HG02840 (cell line): ENCODE data around the gene NDST4.

Experiments
- ATAC-seq: cut with Tn5 transposase; IDR thresholded peaks from one replicate; pipeline ENCODE4 v1.9.1; 2021; ENCODE audit warnings: mild to moderate bottlenecking, moderate library complexity, moderate number of reproducible peaks; ENCODE audit not compliant: unreplicated experiment, low FRiP score

NDST4 gene

DNA sequence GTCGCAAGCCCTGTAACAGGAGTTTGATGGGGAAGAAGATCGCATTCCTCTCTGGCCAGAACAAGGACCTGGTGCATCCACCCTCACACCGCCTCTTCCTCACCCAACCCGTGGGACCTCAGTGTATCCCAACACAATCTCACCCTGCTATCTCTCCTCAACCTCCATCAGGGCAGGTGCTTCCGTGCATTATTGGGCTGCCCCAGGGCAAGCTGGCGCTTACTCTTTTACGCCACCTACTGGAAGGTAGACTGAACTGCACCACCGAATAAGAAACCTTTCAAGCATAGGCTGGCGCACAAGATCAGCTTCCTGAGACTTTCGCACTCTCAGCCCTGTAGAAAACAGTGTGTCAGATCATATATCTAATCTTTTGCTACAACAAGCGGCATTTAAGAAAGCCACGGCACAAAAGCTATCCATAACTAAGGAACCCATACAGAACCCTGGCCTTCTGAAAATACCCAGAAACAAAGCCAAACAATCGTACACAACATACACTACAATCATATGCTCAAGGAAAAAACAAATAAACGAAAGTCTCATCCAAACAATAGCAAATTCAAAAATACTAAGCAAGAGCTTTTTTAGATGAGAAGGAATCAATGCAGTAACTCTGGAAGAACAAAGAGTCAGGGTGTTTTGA, 305.5 kb downstream of the NDST4 start:
- ATAC-seq, result peak; percentile 94

DNA sequence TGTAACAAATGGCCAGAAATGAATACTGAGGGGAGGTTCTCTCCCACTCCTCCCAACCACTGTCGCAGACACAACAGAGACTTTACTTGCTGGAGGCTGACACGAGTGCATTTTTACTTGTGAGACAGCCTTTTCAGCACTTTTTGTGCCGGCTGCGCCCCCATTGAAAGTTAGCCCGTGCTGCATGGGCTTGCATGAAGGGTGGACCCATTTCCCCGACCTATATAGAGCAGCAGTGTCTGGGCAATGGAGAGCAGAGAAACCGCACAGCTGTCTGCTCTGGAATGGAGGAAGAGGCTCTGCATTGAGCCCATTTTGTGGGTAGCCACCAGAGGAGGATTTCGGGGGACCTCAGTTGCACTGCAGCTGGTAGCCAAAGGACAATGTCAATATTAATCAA, 306.1 kb downstream of the NDST4 start:
- ATAC-seq, result peak; percentile 12

DNA sequence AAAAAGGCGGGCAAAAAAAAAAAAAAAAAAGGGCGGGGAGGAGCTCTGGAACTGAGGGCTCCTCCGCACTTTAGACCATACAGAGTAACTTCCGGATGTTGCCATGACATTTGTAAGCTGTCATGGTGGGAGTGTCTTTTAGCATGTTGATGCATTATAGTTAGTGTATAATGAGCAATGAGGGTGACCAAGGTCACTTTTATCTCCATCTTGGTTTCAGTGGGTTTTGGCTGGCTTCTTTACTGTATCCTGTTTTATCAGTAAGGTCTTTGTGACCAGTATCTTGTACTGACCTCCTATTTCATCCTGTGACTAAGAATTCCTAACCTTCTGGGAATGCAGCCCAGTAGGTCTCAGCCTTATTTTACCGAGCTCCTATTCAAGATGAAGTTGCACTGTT, 321.4 kb downstream of the NDST4 start:
- no peak for ATAC-seq

DNA sequence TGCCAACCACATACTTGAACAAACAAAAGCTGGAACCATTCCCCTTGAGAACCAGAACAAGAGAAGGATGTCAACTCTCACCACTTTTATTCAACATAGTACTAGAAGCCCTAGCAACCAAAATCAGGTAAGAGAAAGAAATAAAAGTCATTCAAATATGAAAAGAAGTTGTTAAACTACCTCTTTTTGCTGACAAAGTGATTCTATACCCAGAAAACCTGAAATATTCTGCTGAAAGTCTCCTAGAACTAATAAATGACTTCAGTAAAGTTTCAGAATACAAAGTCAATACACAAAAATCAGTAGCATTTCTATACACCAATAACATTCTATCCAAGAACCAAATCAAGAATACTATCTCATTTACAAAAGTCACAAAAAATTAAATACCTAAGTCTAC, 327.9 kb downstream of the NDST4 start:
- no peak for ATAC-seq

DNA sequence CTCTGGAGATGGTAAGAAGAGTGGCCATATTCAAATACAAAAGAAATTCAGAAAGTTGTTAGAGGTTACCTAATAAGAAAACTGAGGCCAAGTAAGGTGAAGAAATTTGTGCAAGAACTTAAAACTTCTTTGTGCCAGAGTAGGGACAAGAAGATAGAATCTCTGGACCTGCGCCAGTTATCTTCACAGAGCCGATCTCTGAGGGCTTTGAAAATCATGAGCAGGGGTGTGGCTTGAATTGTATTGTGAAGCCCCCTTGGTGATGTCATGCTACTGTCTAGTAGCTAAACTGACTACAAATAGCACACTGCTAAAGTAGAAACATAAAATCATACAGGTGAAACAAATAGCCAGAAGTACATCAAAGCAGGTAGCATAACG, 330.2 kb downstream of the NDST4 start:
- ATAC-seq, result no peak

DNA sequence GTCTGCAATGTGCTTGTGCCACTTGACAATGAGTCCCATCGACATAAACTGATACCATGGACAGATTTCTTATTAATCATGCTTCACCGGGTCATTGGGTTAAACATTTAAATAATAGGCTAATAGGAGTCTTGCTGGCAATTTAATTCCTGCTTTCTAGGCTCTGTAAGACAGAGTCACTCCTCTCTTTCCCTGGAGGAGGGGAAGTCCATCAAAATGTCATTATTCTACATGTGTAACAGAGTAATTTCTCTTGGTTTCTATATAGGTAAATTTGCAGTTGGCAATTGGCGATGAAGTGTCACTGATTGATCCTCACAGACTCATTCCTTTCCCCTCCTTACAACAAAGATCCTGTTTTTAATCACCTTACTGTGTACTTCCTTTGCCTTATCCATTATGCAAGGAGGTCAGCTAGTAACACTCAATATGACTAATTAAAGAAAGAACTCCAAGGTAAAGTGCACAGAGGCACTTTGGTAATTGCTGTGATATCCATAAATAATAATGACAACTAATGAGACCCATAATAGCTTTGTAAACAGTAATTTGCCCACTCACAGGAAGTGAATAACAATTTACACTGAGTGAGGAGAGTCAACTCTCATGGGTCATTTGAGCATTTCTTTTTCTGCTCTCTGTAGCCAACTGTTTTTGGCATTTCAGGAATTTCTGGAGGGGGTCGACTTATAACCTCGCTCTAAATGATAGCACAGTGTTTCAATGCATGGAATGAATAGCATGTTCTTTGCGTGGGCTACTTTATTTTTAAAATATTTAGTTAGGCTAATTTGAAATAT, 330.8 kb downstream of the NDST4 start:
- no peak for ATAC-seq

DNA sequence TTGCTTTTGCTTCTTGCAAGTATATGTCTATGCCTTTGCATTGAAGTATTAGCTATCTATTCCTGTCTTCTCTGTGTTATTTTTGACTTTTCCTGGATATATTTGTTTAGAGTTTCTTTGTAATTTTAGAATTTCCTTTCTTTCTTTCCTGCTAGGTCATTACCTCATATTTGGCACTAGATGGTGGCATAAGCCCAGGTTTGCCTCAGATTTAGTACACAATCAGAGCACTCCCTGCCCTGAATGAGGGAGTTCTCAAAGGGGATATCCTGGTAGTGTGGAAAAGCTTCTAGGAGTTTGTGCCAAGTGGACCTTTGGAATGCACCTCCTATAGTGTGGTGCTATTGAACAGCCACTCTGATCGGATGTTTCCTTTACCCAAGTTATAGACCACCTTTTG, 333.2 kb downstream of the NDST4 start:
- ATAC-seq, result no peak
